Measurements from ENCODE around the gene HYLS1. TPM values are rescaled to one million over a fixed set of nuclear protein-coding genes. Genes with fewer than 3 reads are reported as not detected.

HYLS1 gene
- total RNA-seq, 1 experiment from 2014 or later: 8.1 TPM

GRCh38 chr11:125887373-125888324, at the start of gene HYLS1 (continued):
- TF ChIP-seq AR (CRISPR knock-in tag; IDR thresholded peaks at IDR 0.05) (no peak), ZNF138 (CRISPR knock-in tag; conservative IDR thresholded peaks at IDR 0.05) (peak; percentile 98), USF2 (CRISPR knock-in tag; IDR thresholded peaks at IDR 0.05) (peak; percentile 57), ATF2 (CRISPR knock-in tag; IDR thresholded peaks at IDR 0.05; ENCODE audit: borderline replicate concordance, low read depth) (peak; percentile 80; the same call in 1 of the 2 replicates), CBFB (CRISPR knock-in tag; IDR thresholded peaks at IDR 0.05; ENCODE audit: low read depth) (0 out of 2 replicates have a peak, but pooled peaks have one; percentile 97), CREB1 (CRISPR knock-in tag; IDR thresholded peaks at IDR 0.05) (peak; percentile 76; the same call in 1 of the 2 replicates), ZNF232 (CRISPR knock-in tag; IDR thresholded peaks at IDR 0.05) (peak; percentile 82; the same call in 1 of the 2 replicates), FOXP1 (CRISPR knock-in tag; IDR thresholded peaks at IDR 0.05; ENCODE audit: borderline replicate concordance) (peak; percentile 99), TEAD1 (CRISPR knock-in tag; IDR thresholded peaks at IDR 0.05) (peak; percentile 77), PRRX2 (CRISPR knock-in tag; IDR thresholded peaks at IDR 0.05) (no peak), MXD4 (CRISPR knock-in tag; IDR thresholded peaks at IDR 0.05; ENCODE audit: borderline replicate concordance) (no peak), NFYB (CRISPR knock-in tag; conservative IDR thresholded peaks at IDR 0.05; ENCODE audit: low read depth) (peak; percentile 84), ZNF263 (CRISPR knock-in tag; IDR thresholded peaks at IDR 0.05; ENCODE audit: low read depth) (peak; percentile 43; the same call in 1 of the 2 replicates), ZSCAN18 (CRISPR knock-in tag; IDR thresholded peaks at IDR 0.05) (no peak), ATF1 (CRISPR knock-in tag; IDR thresholded peaks at IDR 0.05) (no peak; the same call in none of the 2 replicates), STAT6 (CRISPR knock-in tag; conservative IDR thresholded peaks at IDR 0.05; ENCODE audit: low read depth) (no peak), MYBL2 (CRISPR knock-in tag; IDR thresholded peaks at IDR 0.05) (peak; percentile 100), GABPB1 (CRISPR knock-in tag; IDR thresholded peaks at IDR 0.05) (0 out of 2 replicates have a peak, but pooled peaks have one; percentile 6), CDX4 (CRISPR knock-in tag; IDR thresholded peaks at IDR 0.05; ENCODE audit: borderline replicate concordance) (no peak), ZNF396 (CRISPR knock-in tag; IDR thresholded peaks at IDR 0.05; ENCODE audit: borderline replicate concordance) (no peak), ZBTB43 (CRISPR knock-in tag; IDR thresholded peaks at IDR 0.05) (peak; percentile 90)
